GM13977 (cell line): ENCODE data around the gene TMEM178B.

ENCODE experiments used
- DNase-seq: peaks from one replicate; pipeline ENCODE4 v3.0.0; 2012; ENCODE audit warnings: low spot score
- in situ Hi-C: fragments of 300-500 bp; cut with MboI; formaldehyde crosslinking; loops from one replicate; pipeline ENCODE4 v1.12.0; 2022; ENCODE audit warnings: low sequenced_read_pairs, low pct_unique_long_range_greater_than_20kb, mixed read lengths, inconsistent platforms; ENCODE audit not compliant: unreplicated experiment
- TF ChIP-seq, protein P1 (sequence below): IDR thresholded peaks from 2 replicates; pipeline ENCODE4 v1.5.1; 2012; ENCODE audit warnings: mild to moderate bottlenecking, control low read depth; ENCODE audit not compliant: insufficient read depth; ENCODE audit errors: extremely low read depth, missing control alignments

TMEM178B gene

DNA sequence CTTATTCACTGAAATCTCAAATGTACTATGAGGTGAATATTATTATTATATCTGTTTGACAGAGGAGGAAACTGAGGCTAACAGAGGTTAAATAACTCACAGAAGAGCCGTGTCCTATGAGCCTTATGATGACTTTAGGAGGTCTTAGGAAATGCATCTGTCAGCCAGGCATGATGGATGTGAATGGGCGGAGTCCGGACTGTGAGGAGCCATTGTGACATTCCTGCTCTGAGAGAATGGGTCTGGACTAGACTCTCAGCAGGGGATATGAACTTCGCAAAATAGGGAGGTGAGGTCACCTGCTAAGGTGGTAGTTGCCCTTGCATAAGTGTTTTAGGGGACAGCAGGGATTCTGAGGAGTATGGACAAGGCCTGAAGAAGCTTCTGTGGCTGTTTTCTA, 153.6 kb downstream of the TMEM178B start:
- DNase-seq = no peak
- in situ Hi-C loops = no loop called here

DNA sequence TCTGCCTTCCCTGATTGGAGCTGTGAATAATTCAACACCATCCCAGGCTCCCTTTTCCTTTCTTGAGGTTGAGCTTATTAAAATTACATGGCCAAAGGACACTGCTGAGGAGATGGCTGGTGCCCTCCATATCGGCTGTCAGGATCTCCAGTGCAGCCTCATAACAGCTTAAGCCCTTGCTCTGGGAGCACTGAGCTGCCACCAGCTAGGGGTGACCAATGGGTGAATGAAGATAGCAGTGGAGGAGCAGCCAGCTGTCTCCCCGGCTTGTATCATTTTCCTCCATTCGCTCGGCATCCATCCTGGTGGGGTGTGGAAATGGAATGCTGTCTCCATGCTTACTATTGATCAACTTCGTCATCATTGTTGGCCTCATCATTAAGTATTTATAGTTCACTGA, 154.6 kb downstream of the TMEM178B start:
- in situ Hi-C loops = no loop called here
- TF ChIP-seq, protein P1, sequence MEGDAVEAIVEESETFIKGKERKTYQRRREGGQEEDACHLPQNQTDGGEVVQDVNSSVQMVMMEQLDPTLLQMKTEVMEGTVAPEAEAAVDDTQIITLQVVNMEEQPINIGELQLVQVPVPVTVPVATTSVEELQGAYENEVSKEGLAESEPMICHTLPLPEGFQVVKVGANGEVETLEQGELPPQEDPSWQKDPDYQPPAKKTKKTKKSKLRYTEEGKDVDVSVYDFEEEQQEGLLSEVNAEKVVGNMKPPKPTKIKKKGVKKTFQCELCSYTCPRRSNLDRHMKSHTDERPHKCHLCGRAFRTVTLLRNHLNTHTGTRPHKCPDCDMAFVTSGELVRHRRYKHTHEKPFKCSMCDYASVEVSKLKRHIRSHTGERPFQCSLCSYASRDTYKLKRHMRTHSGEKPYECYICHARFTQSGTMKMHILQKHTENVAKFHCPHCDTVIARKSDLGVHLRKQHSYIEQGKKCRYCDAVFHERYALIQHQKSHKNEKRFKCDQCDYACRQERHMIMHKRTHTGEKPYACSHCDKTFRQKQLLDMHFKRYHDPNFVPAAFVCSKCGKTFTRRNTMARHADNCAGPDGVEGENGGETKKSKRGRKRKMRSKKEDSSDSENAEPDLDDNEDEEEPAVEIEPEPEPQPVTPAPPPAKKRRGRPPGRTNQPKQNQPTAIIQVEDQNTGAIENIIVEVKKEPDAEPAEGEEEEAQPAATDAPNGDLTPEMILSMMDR = no peak
- no peak for DNase-seq

More for the DNA sequence above, 153.6 kb downstream of the TMEM178B start:
- TF ChIP-seq, protein P1 = no peak

DNA sequence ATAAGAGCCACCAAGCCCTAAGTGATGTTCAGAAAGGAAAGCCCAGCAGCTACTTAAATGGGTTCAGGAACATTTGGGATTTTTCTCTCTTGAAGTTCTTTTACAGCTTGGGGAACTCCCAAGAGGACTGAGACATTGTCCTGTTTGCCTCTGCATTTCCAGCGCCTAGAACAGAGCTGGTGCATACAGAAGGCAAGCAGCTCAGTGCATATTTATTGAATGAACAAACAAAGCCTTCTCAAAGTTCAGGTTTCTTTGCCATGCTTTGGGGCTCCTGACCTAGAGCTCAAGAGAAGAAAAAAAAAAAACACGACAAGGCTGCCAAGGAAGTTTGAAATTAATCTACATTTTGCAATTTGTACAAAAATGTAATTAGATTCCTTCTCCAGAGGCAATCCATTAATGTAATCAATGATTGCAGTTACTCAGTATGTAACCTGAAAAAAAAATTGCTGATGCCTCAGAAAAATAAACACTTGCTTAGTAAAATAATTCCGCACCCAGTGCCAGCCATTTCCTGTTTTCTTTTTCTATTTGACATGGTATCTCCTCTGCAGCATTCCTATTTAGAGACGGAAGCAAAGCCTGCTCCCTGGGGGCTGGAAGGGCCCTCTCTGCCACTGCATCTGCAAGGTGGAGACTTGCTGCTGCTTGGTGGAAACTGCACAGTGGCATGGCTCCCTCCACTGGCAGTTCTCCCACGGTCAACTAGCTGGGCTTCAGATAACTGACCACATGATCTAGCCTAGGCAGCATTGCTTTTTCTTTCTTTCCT, 157.3 kb downstream of the TMEM178B start:
- TF ChIP-seq, protein P1 = peak; percentile 21
- in situ Hi-C loops = no loop called here
- DNase-seq = no peak

DNA sequence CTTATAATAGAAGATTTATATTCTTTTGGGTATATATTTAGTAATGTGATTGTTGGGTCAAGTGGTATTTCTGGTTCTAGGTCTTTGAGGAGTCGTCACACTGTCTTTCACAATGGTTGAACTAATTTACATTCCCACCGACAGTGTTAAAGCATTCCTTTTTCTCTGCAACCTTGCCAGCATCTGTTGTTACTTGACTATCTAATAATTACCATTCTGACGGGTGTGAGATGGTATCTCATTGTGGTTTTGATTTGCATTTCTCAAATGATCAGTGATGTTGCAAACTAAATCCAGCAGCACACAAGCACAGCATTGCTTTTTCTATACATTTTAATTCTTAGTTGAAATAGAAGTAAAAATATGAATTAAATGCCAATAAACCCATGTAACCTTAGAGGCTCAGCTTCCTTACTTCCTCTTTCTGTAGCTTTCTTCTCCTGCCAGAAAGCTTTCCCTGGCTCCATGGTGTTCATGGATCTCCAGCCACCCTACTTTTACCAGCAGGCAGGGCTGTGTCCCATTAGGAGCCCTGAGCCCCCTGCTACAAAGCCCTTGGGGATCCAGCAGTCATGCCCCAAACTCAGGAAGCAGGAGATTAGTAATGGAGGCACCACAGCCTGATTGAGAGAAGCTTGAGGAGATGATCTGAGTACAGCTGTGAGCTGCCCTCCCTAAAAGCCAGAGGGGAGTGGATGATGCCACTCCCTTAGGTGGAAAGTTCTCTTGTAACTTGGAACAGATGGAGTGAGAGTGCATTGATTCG, 158.6 kb downstream of the TMEM178B start:
- no peak for DNase-seq
- TF ChIP-seq, protein P1 = no peak
- in situ Hi-C loops = no loop called here

DNA sequence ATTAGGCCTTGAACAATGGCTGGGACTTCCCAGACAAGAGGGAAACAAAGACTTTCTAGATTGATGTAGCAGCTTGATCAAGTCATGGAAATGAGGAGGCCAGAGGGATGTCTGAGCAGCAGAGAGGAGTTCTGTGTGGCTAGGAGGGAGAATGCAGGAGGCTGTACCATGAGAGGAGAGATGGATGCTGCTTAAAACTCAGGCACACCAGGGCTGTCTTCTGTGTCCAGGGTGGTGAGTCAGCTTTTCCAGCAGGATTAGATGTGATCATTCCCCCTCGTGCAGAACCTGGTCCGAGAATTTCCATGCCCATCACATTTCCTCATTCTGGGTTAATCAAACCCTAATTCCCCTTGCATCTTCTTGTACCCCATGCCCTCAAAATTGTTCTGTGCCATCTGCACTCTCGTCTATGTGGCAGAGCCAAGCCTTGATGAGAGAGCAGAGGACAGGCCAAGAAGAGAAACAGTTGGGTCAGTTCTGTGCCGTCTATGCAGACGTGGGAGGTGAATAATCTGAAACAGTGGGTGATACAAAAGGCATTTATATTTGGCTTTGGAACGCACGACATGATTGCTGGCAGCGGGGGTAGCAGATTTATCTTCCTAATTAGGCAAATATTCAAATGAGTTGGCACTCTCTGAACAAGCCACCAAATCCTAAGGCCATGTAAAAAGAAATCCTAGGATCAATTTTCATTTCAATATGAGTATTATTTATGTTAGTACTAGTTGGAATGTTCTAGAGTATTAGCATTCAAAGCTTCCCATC, 160.7 kb downstream of the TMEM178B start:
- in situ Hi-C loops = no loop called here
- TF ChIP-seq, protein P1 = no peak
- DNase-seq = no peak

DNA sequence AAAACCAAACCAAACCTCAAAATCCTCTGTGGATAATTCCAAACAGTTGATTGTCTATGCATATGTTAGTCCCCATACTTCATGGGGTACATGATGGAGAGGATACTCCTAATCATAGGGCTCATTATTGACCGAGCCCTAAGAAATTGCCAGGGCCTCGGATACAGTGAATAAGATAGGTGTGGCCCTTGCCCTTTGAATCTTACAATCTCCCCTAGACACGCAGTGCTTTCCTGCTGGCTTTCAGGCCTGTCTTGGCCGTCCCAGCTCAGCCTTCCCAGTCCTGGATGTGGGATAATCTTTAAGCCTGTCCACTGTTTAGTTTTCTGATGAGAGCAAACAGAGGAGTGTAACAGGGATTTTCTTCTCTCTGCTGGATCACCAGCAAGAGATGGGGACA, 161.8 kb downstream of the TMEM178B start:
- DNase-seq = no peak
- TF ChIP-seq, protein P1 = no peak
- in situ Hi-C loops = no loop called here
